Skeletal muscle satellite cell (primary cell): ENCODE results near the gene ATP5ME.
"Not testable (repeated sequence)": the region's sequence is repeated elsewhere in the genome, so short reads cannot be mapped to it uniquely, and the experiment has no call there.

Experiments
- H3K27me3 ChIP-seq: 2 replicates; pipeline ENCODE4 v1.7.0; 2013; ENCODE audit warnings: low read length; ENCODE audit not compliant: control insufficient read depth, insufficient read depth
- H3K36me3 ChIP-seq: 2 replicates; pipeline ENCODE4 v1.7.0; 2013; ENCODE audit warnings: mild to moderate bottlenecking, control low read depth, low read length; ENCODE audit not compliant: insufficient read depth
- H3K4me1 ChIP-seq: 2 replicates; pipeline ENCODE4 v1.7.0; 2013; ENCODE audit warnings: low read length; ENCODE audit not compliant: control insufficient read depth, insufficient read depth
- H3K4me2 ChIP-seq: 2 replicates; pipeline ENCODE4 v1.7.0; 2013; ENCODE audit warnings: mild to moderate bottlenecking, low read length
- H3K4me3 ChIP-seq: 2 replicates; pipeline ENCODE4 v1.7.0; 2013; ENCODE audit warnings: low read length
- H3K9ac ChIP-seq: 2 replicates; pipeline ENCODE4 v1.7.0; 2013; ENCODE audit warnings: mild to moderate bottlenecking, low read depth, low read length, moderate library complexity
- H3K9me3 ChIP-seq: replicated peaks from 2 replicates; pipeline ENCODE4 v1.7.0; 2013; ENCODE audit warnings: mild to moderate bottlenecking, control low read depth, low read length

ATP5ME gene

DNA sequence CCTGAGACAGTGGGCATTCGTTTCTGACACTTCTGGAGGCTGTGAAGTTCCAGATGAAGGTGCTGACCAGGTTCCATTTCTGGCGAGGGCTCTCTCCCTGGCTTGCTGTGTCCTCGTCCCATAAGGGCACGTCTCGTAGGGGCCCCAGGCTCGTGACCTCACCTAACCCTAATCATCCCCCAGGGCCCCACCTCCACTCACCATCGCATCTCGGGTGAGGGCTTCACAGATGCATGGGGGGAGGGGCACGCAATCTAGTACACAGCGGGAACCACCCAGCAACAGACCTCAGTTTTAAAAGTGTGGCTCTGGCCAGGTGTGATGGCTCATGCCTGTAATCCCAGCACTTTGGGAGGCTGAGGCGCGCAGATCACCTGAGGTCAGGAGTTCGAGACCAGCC, 26.6 kb downstream of the ATP5ME start:
- Histone ChIP-seq H3K9ac (no peak overlapping the region), H3K9me3 (no peaks in the 10 kb centered on the region), H3K4me1 (no peaks in the 10 kb centered on the region), H3K27me3 (peaks cover 31% of the 10 kb centered on the region), H3K4me3 (no peak overlapping the region), H3K36me3 (no peaks in the 10 kb centered on the region), H3K4me2 (no peak overlapping the region)

- H3K27me3 ChIP-seq, result peaks cover 22% of the 10 kb centered on the region
- H3K36me3 ChIP-seq, result no peaks in the 10 kb centered on the region
- H3K4me1 ChIP-seq, result no peaks in the 10 kb centered on the region
- H3K9ac ChIP-seq, result no peak overlapping the region
- H3K9me3 ChIP-seq, result no peaks in the 10 kb centered on the region
- no peak overlapping the region for H3K4me2 ChIP-seq
- H3K4me3 ChIP-seq, result no peak overlapping the region
Observed at GRCh38 chr4:646460-646859, 27.6 kb downstream of the ATP5ME start.

GRCh38 chr4:642366-642765, 31.7 kb downstream of the ATP5ME start:
- not testable (repeated sequence) for H3K9ac ChIP-seq, H3K9me3 ChIP-seq

DNA sequence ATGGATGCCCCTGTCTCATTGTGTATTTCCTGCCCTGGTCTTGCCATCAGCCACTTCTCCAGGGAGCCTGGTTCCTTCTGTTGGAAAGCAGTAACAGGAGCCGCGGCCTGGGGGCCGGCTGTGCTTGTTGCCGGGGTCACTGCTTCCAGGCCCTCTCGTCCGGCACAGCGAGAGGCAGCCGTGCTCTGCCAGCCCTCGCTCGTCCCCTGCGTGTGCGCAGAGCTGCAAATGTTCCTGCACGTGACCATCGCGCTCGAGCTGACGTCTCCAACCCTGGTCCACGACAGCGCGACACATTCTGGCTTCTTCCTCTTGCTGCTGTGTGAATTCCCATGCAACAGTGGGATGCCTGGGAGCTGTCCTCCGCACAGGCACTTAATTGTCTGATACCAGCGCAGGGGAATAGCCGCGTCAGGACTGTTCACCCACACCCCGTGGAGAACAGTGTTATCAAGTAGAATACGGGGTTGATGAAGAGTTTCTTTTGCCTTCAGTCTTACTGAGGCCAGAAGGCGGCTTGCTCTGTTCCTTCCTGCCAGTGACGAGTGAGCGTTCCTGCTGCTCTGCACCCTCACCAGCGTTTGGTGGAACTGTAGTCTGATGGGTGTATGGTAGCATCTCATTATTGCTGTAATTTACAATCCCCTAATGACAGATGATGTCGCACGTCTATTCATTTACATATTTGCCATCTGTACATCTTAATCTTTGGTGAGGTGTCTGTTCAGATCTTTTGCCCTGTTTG, 36.4 kb downstream of the ATP5ME start:
- Histone ChIP-seq H3K4me1 (no peaks in the 10 kb centered on the region), H3K9ac (no peak overlapping the region), H3K4me2 (no peak overlapping the region), H3K36me3 (no peaks in the 10 kb centered on the region), H3K9me3 (no peaks in the 10 kb centered on the region), H3K4me3 (no peak overlapping the region), H3K27me3 (peaks cover 22% of the 10 kb centered on the region)

More at GRCh38 chr4:642366-642765, 31.7 kb downstream of the ATP5ME start:
- not testable (repeated sequence) for H3K36me3 ChIP-seq, H3K4me2 ChIP-seq, H3K4me3 ChIP-seq, H3K4me1 ChIP-seq
- H3K27me3 ChIP-seq, result peaks cover 13% of the 10 kb centered on the region

DNA sequence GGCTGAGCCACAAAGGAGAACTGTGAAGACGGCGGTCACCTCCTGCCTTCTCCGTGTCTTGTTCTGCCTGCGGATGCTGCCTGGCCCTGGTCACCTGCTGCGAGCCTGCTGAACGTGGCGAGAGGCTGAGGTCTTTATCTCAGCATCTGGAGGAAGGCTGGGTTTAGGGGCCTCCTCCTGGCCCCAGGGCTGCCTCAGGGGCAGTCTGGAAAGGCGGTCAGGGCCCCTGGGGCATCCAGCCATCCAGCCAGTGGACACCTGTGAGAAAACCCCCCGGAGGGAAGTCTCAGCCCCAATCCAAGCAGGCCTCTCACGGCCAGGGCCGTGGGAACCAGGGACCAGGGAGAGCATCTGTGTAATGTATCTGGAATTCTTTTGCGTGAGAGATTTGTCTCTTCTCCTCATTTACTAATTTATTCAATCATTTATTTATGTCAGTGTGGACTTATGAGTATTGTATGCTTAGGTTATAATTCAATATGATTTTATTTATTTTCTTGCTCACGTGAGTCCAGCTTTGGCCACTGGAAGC, 37.4 kb downstream of the ATP5ME start:
- no peaks in the 10 kb centered on the region for H3K9me3 ChIP-seq
- no peak overlapping the region for H3K4me3 ChIP-seq
- no peaks in the 10 kb centered on the region for H3K4me1 ChIP-seq
- peaks cover 22% of the 10 kb centered on the region for H3K27me3 ChIP-seq
- H3K9ac ChIP-seq, result no peak overlapping the region
- H3K36me3 ChIP-seq, result no peaks in the 10 kb centered on the region
- no peak overlapping the region for H3K4me2 ChIP-seq

DNA sequence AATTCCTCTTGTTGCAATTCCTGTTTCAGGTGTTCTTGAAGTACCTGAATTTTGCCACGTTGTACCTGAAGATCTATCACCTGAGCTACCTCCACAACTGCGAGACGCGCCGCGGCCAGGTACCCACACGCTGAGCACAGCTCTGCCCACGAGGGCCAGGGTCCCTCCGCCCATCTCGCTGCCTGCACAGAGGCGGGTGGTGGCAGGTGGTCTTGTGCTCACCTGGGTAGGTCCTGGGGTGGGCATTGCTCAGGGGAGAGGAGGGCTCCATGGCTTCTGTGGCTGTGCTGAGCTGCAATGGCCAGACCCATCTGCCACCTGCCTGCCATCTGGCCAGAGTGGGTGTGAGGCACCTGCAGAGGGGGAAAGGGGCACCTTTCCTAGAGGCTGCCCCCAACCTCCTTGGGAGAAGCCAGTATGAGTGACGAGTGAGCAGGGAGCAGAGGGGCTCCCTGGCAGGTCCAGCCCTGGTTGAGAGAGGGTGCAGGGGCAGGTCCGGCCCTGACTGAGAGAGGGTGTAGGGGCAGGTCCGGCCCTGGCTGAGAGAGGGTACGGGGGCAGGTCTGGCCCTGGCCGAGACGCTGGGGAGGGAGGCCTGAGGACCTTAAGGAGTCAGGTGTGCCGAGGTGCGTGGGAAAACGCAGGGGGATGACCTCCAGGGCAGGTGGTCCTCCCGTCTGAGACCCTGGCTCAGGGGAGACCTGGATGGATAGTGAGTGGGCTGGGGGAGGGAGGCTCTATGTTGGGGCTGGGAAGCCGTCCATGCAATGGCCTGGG, 38.0 kb downstream of the ATP5ME start:
- Histone ChIP-seq H3K36me3 (no peaks in the 10 kb centered on the region), H3K4me1 (no peaks in the 10 kb centered on the region), H3K4me3 (no peak overlapping the region), H3K27me3 (peaks cover 22% of the 10 kb centered on the region), H3K4me2 (no peak overlapping the region), H3K9me3 (no peaks in the 10 kb centered on the region), H3K9ac (no peak overlapping the region)

GRCh38 chr4:635066-635835, 38.8 kb downstream of the ATP5ME start:
- not testable (repeated sequence) for H3K9me3 ChIP-seq, H3K4me1 ChIP-seq, H3K4me2 ChIP-seq, H3K9ac ChIP-seq, H3K36me3 ChIP-seq, H3K4me3 ChIP-seq
- H3K27me3 ChIP-seq, result peaks cover 21% of the 10 kb centered on the region

GRCh38 chr4:634599-634985, 39.5 kb downstream of the ATP5ME start:
- no peaks in the 10 kb centered on the region for H3K36me3 ChIP-seq
- no peak overlapping the region for H3K9ac ChIP-seq
- H3K27me3 ChIP-seq, result peaks cover 27% of the 10 kb centered on the region
- no peaks in the 10 kb centered on the region for H3K9me3 ChIP-seq
- H3K4me3 ChIP-seq, result no peak overlapping the region
- H3K4me2 ChIP-seq, result no peak overlapping the region
- H3K4me1 ChIP-seq, result no peaks in the 10 kb centered on the region

DNA sequence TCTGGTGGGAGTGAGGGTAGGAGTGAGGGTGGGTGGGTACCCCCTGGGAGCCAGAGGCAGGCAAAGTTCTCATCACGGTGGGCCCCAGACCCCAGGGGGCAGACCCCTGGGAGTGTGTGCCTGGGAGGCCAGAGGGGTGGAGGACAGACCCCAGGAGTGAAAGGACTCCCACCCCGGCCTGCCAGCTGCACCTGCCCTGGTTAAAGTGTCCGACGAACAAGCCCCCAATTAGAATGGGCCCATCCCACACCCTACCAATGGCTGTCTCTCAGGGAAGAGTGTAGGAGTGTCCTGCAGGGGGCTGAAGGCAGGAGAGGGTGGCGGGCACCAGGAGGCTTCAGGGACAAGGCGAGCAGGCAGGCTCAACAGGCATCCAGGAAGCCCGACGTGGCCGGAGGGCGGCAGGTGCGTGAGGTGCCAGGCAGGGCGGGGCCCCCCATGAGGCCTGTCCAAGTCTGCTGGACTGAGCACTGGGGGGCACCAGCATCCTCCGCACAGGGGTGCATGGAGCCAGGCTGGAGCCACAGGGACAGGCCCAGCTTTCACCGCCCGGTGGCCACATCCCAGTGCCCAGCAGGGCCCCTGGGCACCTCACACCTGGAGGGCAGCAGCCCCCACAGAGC, 40.0 kb downstream of the ATP5ME start:
- H3K27me3 ChIP-seq, result peaks cover 28% of the 10 kb centered on the region
- no peaks in the 10 kb centered on the region for H3K9me3 ChIP-seq
- no peaks in the 10 kb centered on the region for H3K36me3 ChIP-seq
- no peaks in the 10 kb centered on the region for H3K4me1 ChIP-seq
- no peak overlapping the region for H3K9ac ChIP-seq
- no peak overlapping the region for H3K4me3 ChIP-seq
- no peak overlapping the region for H3K4me2 ChIP-seq

GRCh38 chr4:633406-633805, 40.7 kb downstream of the ATP5ME start:
- Histone ChIP-seq H3K4me3 (no peak overlapping the region), H3K27me3 (peaks cover 28% of the 10 kb centered on the region), H3K4me2 (no peak overlapping the region), H3K4me1 (no peaks in the 10 kb centered on the region), H3K36me3 (no peaks in the 10 kb centered on the region), H3K9ac (no peak overlapping the region), H3K9me3 (no peaks in the 10 kb centered on the region)

GRCh38 chr4:632926-633325, 41.1 kb downstream of the ATP5ME start:
- Histone ChIP-seq H3K4me3 (no peak overlapping the region), H3K9me3 (no peaks in the 10 kb centered on the region), H3K36me3 (no peaks in the 10 kb centered on the region), H3K27me3 (peaks cover 27% of the 10 kb centered on the region), H3K9ac (no peak overlapping the region), H3K4me2 (no peak overlapping the region), H3K4me1 (no peaks in the 10 kb centered on the region)
